HG03039 (cell line): ENCODE results near the gene FEN1.

Experiments used
- ATAC-seq: cut with Tn5 transposase; IDR thresholded peaks from one replicate; pipeline ENCODE4 v1.9.1; 2021; ENCODE audit warnings: mild to moderate bottlenecking, moderate library complexity; ENCODE audit not compliant: unreplicated experiment

FEN1 gene

DNA sequence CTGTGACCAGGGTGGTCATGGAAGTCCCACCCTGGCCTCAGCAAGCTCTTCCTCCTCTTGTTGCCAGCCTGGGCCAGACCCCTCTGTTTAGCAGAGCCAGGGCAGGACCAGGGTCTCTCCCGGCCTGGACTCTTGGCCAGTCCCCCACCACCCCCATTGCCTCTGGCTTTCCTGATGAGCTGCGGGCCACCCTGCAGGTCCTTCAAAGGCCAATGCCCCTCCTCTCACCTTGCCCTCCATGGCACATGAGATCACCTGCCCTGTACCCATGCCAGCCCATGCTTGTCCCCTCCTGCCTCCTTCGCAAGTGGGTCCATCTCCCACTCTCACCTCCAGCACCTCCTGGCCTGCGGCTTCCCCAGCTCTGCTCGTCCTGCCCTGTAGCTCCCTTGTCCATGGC is 45.8 kb downstream of the FEN1 start:
- no peak for ATAC-seq

DNA sequence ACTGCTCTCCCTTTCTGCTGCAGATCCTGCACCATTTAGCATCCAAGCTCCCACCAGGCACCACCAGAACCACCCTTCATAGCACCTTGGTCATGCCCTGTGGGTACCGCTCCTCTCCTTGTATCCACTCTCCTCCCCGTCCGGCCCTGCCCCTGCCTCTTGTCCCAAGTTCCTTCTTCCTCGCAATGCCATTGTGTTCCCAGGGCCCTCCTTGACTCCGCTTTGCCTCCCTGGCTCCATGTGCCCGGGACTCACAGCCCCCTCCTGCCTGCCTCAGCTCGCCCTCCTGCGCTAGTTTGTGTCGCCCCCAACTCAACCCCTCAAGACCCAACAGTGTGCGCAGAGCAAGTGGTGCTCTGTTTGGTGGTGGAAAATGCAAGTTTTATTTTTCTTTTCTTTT is 46.2 kb downstream of the FEN1 start:
- ATAC-seq, result no peak

- no peak for ATAC-seq
Measured at GRCh38 chr11:61839742-61840141, 47.0 kb downstream of the FEN1 start.

DNA sequence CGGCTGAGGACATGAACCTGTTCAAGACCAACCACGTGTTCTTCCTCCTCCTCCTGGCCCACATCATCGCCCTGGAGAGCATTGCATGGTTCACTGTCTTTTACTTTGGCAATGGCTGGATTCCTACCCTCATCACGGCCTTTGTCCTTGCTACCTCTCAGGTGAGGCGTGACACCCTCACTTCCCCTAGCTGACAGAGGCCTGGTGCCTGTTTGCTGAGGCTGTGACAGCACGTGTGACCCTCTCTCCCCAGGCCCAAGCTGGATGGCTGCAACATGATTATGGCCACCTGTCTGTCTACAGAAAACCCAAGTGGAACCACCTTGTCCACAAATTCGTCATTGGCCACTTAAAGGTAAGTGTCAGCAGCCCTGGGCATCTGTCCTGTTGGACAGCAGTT is 47.7 kb downstream of the FEN1 start:
- ATAC-seq, result no peak

DNA sequence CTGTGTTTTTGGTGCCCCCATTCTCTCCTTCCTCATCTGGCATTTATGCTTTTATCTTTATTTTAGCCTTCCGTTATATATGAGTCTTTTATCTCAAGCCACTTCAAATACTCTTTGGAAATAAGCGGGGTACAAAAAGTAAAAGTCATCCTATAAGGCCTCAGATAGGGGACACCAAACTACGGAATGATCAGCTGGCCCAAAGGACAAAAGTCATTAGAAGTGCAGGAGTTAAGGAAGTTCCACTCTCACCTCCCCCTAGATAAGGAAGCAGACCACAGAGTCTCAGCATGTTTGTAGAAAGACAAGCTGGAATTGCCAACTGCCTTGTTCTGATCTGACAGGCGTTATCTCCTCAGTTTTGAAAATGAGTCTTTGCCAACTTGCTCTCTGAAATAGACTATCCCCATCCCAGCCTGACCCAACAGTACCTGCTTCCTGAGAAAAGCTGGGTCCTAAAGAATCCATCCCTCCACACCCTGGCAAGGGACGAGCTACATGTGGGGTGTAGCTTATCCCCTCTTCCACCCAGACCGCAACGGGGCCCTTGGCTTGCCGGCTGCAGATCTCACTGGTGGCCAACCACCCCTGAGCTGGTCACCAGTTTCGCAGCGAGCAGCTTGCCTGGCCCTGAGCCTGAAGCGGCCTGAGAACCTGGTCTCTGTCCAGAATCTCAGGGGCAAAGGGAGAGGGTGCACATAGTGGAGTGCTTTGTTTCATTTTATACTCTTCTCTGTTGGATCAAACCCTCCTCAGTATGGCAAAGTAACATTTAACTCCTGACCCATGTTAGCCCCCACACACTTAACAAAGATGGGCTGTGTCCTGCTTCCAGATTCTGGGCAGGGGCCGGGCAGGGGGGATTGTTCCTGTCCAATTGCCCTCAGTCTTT is 49.2 kb downstream of the FEN1 start:
- ATAC-seq, result no peak

DNA sequence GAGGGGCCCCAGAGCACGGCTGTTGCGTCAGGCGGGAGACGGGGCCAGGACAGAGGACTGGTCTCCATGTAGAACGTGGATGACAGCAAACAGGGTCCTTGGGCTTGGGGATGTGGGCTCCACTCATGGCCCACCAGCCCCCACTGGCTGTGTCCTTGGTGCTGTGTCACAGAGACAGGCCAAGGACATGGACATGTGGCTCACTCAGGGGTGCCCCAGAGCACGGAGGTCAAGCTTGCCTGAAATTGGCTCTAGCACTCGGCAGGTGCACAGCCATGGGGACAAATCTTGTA is 49.8 kb downstream of the FEN1 start:
- ATAC-seq, result no peak

DNA sequence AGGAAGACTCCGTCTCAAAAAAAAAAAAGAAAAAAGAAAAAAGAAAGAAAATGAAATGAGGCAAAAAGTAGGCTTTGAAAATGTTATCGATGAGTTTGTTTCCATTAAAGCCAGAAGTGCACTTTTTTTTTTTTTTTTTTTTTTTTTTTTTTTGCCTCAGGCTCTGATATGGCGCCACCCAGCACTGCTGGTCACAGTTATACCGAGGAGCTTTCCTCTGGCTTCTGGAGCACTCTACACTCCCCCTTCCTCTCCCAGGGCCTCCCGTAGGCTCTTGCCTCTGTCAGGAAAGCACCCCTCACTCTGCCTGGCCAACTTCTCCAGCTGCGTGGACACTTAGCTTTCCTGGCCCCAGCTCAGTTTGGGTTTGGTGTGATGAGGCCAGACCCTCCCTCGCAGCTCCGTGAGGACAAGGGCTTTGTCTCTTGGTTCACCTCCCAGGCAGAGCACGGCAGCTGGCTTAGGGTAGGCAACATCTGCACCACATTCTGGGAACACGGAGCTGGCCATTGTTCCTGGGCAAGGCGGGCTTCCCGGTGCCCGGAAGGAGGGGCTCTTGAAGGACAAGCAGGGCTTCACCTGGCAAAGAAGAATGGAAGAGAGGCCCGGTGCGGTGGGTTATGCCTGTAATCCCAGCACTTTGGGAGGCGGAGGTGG is 52.3 kb downstream of the FEN1 start:
- no peak for ATAC-seq

DNA sequence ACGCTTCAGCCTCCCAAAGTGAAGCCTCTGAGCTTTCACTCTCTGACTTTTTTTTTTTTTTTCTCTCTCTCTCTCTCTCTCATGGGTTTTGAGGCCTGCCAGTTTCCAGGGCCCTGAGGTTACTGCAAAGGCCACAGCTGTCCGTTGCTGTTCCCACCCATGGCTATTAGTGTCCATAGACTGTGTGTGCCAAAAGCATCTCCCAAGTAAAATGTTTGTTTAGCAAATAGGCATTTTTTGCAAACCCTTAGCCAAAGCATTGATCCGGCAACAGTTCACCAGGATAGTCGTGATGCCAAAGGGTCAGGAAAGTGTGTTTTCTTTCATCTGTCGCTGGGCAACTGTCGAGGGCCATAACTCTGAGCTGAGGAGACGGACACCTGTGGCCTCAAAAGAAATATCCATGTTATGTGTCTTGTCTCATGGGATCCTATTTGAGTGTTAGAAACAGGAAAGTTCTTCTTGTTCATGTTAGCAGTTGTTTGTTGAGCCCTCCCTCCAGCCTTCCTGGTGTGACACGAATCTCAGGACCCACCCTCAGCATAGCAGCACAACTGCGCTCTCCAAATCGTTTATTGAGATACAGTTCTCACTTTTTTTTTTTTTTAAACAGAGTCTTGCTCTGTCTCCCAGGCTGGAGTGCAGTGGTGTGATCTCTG is 53.8 kb downstream of the FEN1 start:
- no peak for ATAC-seq
